Neural cell (in vitro differentiated cells): ENCODE data around the gene PRRT3. TPM values are rescaled to one million over a fixed set of nuclear protein-coding genes. Genes with fewer than 3 reads are reported as not detected.

Source experiments
- H2AFZ ChIP-seq: fragments of 200-600, 300-800 bp; sonication (generic), shearing (Covaris generic); 2 replicates; pipeline ENCODE4 v1.6.0; 2014; ENCODE audit warnings: low read depth, mild to moderate bottlenecking, antibody characterized with exemption, low read length, moderate library complexity
- H3F3A ChIP-seq: fragments of 200-600 bp; shearing (Covaris generic); 2 replicates; pipeline ENCODE4 v1.6.1; 2016; ENCODE audit warnings: mild to moderate bottlenecking, moderate library complexity, mixed read lengths, antibody characterized with exemption, low read length; ENCODE audit not compliant: insufficient read depth, poor library complexity, severe bottlenecking
- H3K27ac ChIP-seq: fragments of 200-600, 300-800 bp; sonication (generic), shearing (Covaris generic); 2 replicates; pipeline ENCODE4 v1.5.1; 2014; ENCODE audit warnings: mild to moderate bottlenecking, low read length, moderate library complexity
- H3K27me3 ChIP-seq: fragments of 300-800, 200-600 bp; sonication (generic), shearing (Covaris generic); 2 replicates; pipeline ENCODE4 v1.6.0; 2014; ENCODE audit warnings: mild to moderate bottlenecking, low read depth, low read length, moderate library complexity; ENCODE audit not compliant: insufficient read depth
- H3K36me3 ChIP-seq: fragments of 300-800, 200-600 bp; sonication (generic), shearing (Covaris generic); 2 replicates; pipeline ENCODE4 v1.5.1; 2014; ENCODE audit warnings: mild to moderate bottlenecking, antibody characterized with exemption, low read length, moderate library complexity; ENCODE audit not compliant: insufficient read depth
- H3K4me2 ChIP-seq: fragments of 300-800, 200-600 bp; sonication (generic), shearing (Covaris generic); 2 replicates; pipeline ENCODE4 v1.6.0; 2014; ENCODE audit warnings: mild to moderate bottlenecking, low read length
- H3K4me3 ChIP-seq: fragments of 300-800, 200-600 bp; sonication (generic), shearing (Covaris generic); 2 replicates; pipeline ENCODE4 v1.5.1; 2014; ENCODE audit warnings: mild to moderate bottlenecking, low read length, moderate library complexity
- H3K79me2 ChIP-seq: fragments of 200-600 bp; shearing (Covaris generic); replicated peaks from 2 replicates; pipeline ENCODE4 v1.6.0; 2014; ENCODE audit warnings: mild to moderate bottlenecking, low read length, moderate library complexity; ENCODE audit not compliant: insufficient read depth
- H3K9ac ChIP-seq: fragments of 300-800, 200-600 bp; sonication (generic), shearing (Covaris generic); 2 replicates; pipeline ENCODE4 v1.6.1; 2016; ENCODE audit warnings: mild to moderate bottlenecking, low read length, mixed read lengths
- H3K9me2 ChIP-seq: fragments of 200-600 bp; shearing (Covaris generic); 2 replicates; pipeline ENCODE4 v1.6.1; 2016; ENCODE audit warnings: mild to moderate bottlenecking, low read length, mixed read lengths; ENCODE audit not compliant: insufficient read depth
- H3K9me3 ChIP-seq: fragments of 200-600, 300-800 bp; sonication (generic), shearing (Covaris generic); 2 replicates; pipeline ENCODE4 v1.6.1; 2016; ENCODE audit warnings: mild to moderate bottlenecking, mixed run types, low read length, moderate library complexity, mixed read lengths
- H4K20me1 ChIP-seq: fragments of 200-600 bp; shearing (Covaris generic); 2 replicates; pipeline ENCODE4 v1.6.1; 2016; ENCODE audit warnings: mild to moderate bottlenecking, mixed run types; ENCODE audit not compliant: insufficient read depth
- CTCF ChIP-seq: fragments of 450-650 bp; IDR thresholded peaks from 2 replicates; pipeline ENCODE4 v1.5.1; 2014; ENCODE audit warnings: antibody characterized with exemption, mild to moderate bottlenecking, moderate library complexity; ENCODE audit not compliant: poor library complexity, severe bottlenecking
- EZH2 ChIP-seq: fragments of 200-600, 300-800 bp; shearing (Covaris generic), sonication (generic); IDR thresholded peaks from 2 replicates; pipeline ENCODE4 v1.6.1; 2014; ENCODE audit warnings: antibody characterized with exemption, low read length, borderline replicate concordance, mild to moderate bottlenecking; ENCODE audit not compliant: insufficient read depth, poor library complexity, severe bottlenecking
- MXI1 ChIP-seq: fragments of 450-650 bp; conservative IDR thresholded peaks from 2 replicates; pipeline ENCODE4 v1.6.1; 2014; ENCODE audit warnings: antibody characterized with exemption, mild to moderate bottlenecking; ENCODE audit not compliant: poor library complexity, severe bottlenecking
- RAD21 ChIP-seq: fragments of 450-650 bp; conservative IDR thresholded peaks from 2 replicates; pipeline ENCODE4 v1.6.1; 2014; ENCODE audit warnings: antibody characterized with exemption, mild to moderate bottlenecking, moderate library complexity
- REST ChIP-seq: IDR thresholded peaks from 2 replicates; pipeline ENCODE4 v1.6.1; 2012; ENCODE audit warnings: borderline replicate concordance
- SMC3 ChIP-seq: fragments of 450-650 bp; conservative IDR thresholded peaks from 2 replicates; pipeline ENCODE4 v1.6.1; 2014; ENCODE audit warnings: antibody characterized with exemption, mild to moderate bottlenecking, moderate library complexity; ENCODE audit not compliant: poor library complexity
- TAF1 ChIP-seq: IDR thresholded peaks from 2 replicates; pipeline ENCODE4 v1.6.1; 2012; ENCODE audit warnings: low read depth
- polyA plus RNA-seq: library from polyadenylated mRNA; depleted of rRNA; stranded (reverse); fragments of >200 nt; gene quantifications from 2 replicates; pipeline ENCODE4 v1.2.3, GENCODE V29; 2014

Gene PRRT3
- polyA plus RNA-seq, 1 donor from 2014 or later, result 2.9 TPM

- Histone ChIP-seq H4K20me1 (no peaks in the 10 kb centered on the region), H3K4me2 (no peak overlapping the region), H3K79me2 (no peaks in the 10 kb centered on the region), H2AFZ (no peak overlapping the region), H3F3A (no peaks in the 10 kb centered on the region), H3K9me2 (no peaks in the 10 kb centered on the region), H3K27me3 (no peaks in the 10 kb centered on the region), H3K9ac (no peak overlapping the region), H3K4me3 (peak overlapping the region; percentile 86), H3K9me3 (no peaks in the 10 kb centered on the region), H3K27ac (no peak overlapping the region), H3K36me3 (no peaks in the 10 kb centered on the region)
- no peak for TF ChIP-seq SMC3
- TF ChIP-seq MXI1, result no peak
- no peak for TF ChIP-seq RAD21
- TF ChIP-seq CTCF, result no peak
- TF ChIP-seq REST, result no peak
- no peak for TF ChIP-seq TAF1
- TF ChIP-seq EZH2, result no peak
Observed at GRCh38 chr3:9935966-9936510, 16.2 kb downstream of the PRRT3 start.

GRCh38 chr3:9934993-9935392 lies 17.2 kb downstream of the PRRT3 start:
- Histone ChIP-seq H3K9me2 (no peaks in the 10 kb centered on the region), H3K36me3 (no peaks in the 10 kb centered on the region), H3K9me3 (no peaks in the 10 kb centered on the region), H2AFZ (no peak overlapping the region), H3K4me2 (no peak overlapping the region), H3K27me3 (no peaks in the 10 kb centered on the region), H3K4me3 (peak overlapping the region; percentile 86), H3K79me2 (no peaks in the 10 kb centered on the region), H3K9ac (no peak overlapping the region), H4K20me1 (no peaks in the 10 kb centered on the region), H3F3A (no peaks in the 10 kb centered on the region), H3K27ac (no peak overlapping the region)
- TF ChIP-seq EZH2, result no peak
- no peak for TF ChIP-seq TAF1
- TF ChIP-seq MXI1, result no peak
- no peak for TF ChIP-seq RAD21
- no peak for TF ChIP-seq CTCF
